DOHH2 (cell line): Measurements from ENCODE around the gene CD59.

Source experiments
- CTCF ChIP-seq: fragments of 200-600 bp; sonication (generic); IDR thresholded peaks from one replicate; pipeline ENCODE4 v1.5.1; 2014; ENCODE audit warnings: antibody characterized with exemption, mild to moderate bottlenecking, low read depth, low read length; ENCODE audit not compliant: poor library complexity, severe bottlenecking
- EZH2phosphoT487 ChIP-seq: fragments of 200-600 bp; sonication (generic); IDR thresholded peaks from 2 replicates; pipeline ENCODE4 v1.6.1; 2017; ENCODE audit warnings: borderline replicate concordance, mild to moderate bottlenecking, antibody characterized with exemption, low read length, moderate library complexity, mixed read lengths

GRCh38 chr11:33719587-33719986 is 16.6 kb downstream of the CD59 start:
- TF ChIP-seq CTCF (no peak), EZH2phosphoT487 (no peak)
